Astrocyte (in vitro differentiated cells and primary cell): ENCODE data around the gene RAB11FIP4. TPM values are rescaled to one million over a fixed set of nuclear protein-coding genes. Genes with fewer than 3 reads are reported as not detected.

ENCODE experiments used
- DNase-seq: peaks from one replicate; pipeline ENCODE4 v3.0.0-alpha.2; 2010; ENCODE audit warnings: low read depth
- FAIRE-seq: peaks from 2 replicates; lab custom pipeline; 2011; peaks lifted over from hg19 to GRCh38; lab: Jason Lieb, UNC
- H2AFZ ChIP-seq: 2 replicates; pipeline ENCODE4 v1.6.0; 2012; ENCODE audit warnings: low read depth, low read length, inconsistent platforms
- H3K27ac ChIP-seq: 2 replicates; pipeline ENCODE4 v1.5.1; 2011; ENCODE audit warnings: low read depth, low read length, inconsistent platforms
- H3K27me3 ChIP-seq: 2 replicates; pipeline ENCODE4 v1.6.0; 2011; ENCODE audit warnings: low read length, inconsistent platforms; ENCODE audit not compliant: insufficient read depth
- H3K36me3 ChIP-seq: 2 replicates; pipeline ENCODE4 v1.5.1; 2011; ENCODE audit warnings: low read length, inconsistent platforms; ENCODE audit not compliant: insufficient read depth
- H3K4me1 ChIP-seq: 2 replicates; pipeline ENCODE4 v1.5.1; 2011; ENCODE audit warnings: low read length, inconsistent platforms; ENCODE audit not compliant: insufficient read depth
- H3K4me2 ChIP-seq: 2 replicates; pipeline ENCODE4 v1.6.0; 2012; ENCODE audit warnings: low read length, inconsistent platforms
- H3K4me3 ChIP-seq: 2 replicates; pipeline ENCODE4 v1.5.1; 2011; ENCODE audit warnings: low read depth, mild to moderate bottlenecking, low read length, inconsistent platforms; ENCODE audit not compliant: insufficient read depth
- H3K79me2 ChIP-seq: 2 replicates; pipeline ENCODE4 v1.6.0; 2012; ENCODE audit warnings: mild to moderate bottlenecking, low read length, inconsistent platforms; ENCODE audit not compliant: insufficient read depth
- H3K9ac ChIP-seq: 2 replicates; pipeline ENCODE4 v1.6.0; 2012; ENCODE audit warnings: mild to moderate bottlenecking, low read length, inconsistent platforms
- H3K9me3 ChIP-seq: 2 replicates; pipeline ENCODE4 v1.5.1; 2012; ENCODE audit warnings: low read depth, mild to moderate bottlenecking, low read length, inconsistent platforms; ENCODE audit not compliant: insufficient read depth
- H4K20me1 ChIP-seq: 2 replicates; pipeline ENCODE4 v1.6.0; 2012; ENCODE audit warnings: low read length, inconsistent platforms; ENCODE audit not compliant: insufficient read depth
- H3K27ac Mint-ChIP-seq: one replicate; pipeline ENCODE4 v1.8.0; 2021; ENCODE audit warnings: mild to moderate bottlenecking, mixed read lengths; ENCODE audit not compliant: unreplicated experiment
- H3K27me3 Mint-ChIP-seq: one replicate; pipeline ENCODE4 v1.8.0; 2021; ENCODE audit warnings: low read depth, mixed read lengths; ENCODE audit not compliant: unreplicated experiment
- H3K36me3 Mint-ChIP-seq: one replicate; pipeline ENCODE4 v1.8.0; 2021; ENCODE audit warnings: low read depth, mixed read lengths; ENCODE audit not compliant: unreplicated experiment
- H3K4me1 Mint-ChIP-seq: one replicate; pipeline ENCODE4 v1.8.0; 2021; ENCODE audit warnings: low read depth, mixed read lengths; ENCODE audit not compliant: unreplicated experiment
- H3K4me3 Mint-ChIP-seq: one replicate; pipeline ENCODE4 v1.8.0; 2021; ENCODE audit warnings: mild to moderate bottlenecking, moderate library complexity, mixed read lengths; ENCODE audit not compliant: unreplicated experiment
- H3K9me3 Mint-ChIP-seq: one replicate; pipeline ENCODE4 v1.8.0; 2021; ENCODE audit warnings: mild to moderate bottlenecking, mixed read lengths; ENCODE audit not compliant: unreplicated experiment
- EZH2 ChIP-seq: IDR thresholded peaks from 2 replicates; pipeline ENCODE4 v1.6.1; 2012; ENCODE audit warnings: mild to moderate bottlenecking, low read length, inconsistent platforms; ENCODE audit not compliant: insufficient read depth
- total RNA-seq: library from RNA; stranded (reverse); gene quantifications from 2 replicates; pipeline ENCODE4 v1.2.1, GENCODE V29; 2021
- TF ChIP-seq, protein P1 (sequence below): IDR thresholded peaks from 2 replicates; pipeline ENCODE4 v1.5.1; 2011; ENCODE audit warnings: low read depth, mild to moderate bottlenecking, inconsistent platforms, low read length, moderate library complexity; ENCODE audit not compliant: insufficient read depth

Gene RAB11FIP4
- total RNA-seq, 1 donor from 2014 or later = 4.4 TPM

DNA sequence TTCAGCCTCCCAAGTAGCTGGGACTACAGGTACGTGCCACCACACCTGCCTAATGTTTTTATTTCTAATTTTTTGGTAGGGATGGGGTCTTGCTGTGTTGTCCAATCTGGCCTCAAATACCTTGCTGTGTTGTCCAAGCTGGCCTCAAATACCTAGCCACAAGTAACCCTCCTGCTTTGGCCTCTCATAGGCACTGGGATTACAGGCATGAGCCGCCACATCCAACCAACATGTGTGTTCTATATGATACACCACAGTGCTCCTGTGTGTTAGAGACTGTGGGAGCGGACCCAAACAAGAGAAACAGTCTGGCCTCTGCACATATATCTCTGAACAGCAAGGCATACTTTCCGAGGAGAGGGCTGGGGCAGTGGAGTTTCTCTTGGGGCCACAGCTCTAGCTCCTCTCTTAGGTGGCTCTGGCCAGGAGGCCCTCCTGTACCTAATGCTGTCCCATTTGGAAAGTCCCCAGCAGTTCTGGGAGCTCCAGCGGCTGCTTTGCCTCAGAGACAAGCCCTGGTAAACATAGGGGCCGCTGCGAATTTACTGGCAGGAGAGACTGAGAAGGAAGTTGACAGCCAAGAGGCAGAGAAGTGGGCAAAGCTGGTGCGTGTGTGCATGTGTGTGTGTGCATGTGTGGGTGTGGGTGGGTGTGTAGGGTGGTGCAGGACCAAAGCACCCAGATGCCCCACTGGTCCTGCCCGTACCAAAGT, 95.0 kb downstream of the RAB11FIP4 start:
- Histone ChIP-seq H3K9me3 (no peaks in the 10 kb centered on the region), H3K27me3 (peaks cover 54% of the 10 kb centered on the region), H3K79me2 (no peaks in the 10 kb centered on the region), H3K27ac (no peak overlapping the region), H4K20me1 (peaks cover 3% of the 10 kb centered on the region), H3K4me3 (no peak overlapping the region), H3K36me3 (no peaks in the 10 kb centered on the region), H3K4me2 (no peak overlapping the region), H3K4me1 (peaks cover 6% of the 10 kb centered on the region), H2AFZ (no peak overlapping the region), H3K9ac (no peak overlapping the region)
- H3K4me1 Mint-ChIP-seq = peaks cover 7% of the 10 kb centered on the region
- no peak for DNase-seq
- TF ChIP-seq EZH2 = no peak
- TF ChIP-seq, protein P1, sequence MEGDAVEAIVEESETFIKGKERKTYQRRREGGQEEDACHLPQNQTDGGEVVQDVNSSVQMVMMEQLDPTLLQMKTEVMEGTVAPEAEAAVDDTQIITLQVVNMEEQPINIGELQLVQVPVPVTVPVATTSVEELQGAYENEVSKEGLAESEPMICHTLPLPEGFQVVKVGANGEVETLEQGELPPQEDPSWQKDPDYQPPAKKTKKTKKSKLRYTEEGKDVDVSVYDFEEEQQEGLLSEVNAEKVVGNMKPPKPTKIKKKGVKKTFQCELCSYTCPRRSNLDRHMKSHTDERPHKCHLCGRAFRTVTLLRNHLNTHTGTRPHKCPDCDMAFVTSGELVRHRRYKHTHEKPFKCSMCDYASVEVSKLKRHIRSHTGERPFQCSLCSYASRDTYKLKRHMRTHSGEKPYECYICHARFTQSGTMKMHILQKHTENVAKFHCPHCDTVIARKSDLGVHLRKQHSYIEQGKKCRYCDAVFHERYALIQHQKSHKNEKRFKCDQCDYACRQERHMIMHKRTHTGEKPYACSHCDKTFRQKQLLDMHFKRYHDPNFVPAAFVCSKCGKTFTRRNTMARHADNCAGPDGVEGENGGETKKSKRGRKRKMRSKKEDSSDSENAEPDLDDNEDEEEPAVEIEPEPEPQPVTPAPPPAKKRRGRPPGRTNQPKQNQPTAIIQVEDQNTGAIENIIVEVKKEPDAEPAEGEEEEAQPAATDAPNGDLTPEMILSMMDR = no peak
- no peaks in the 10 kb centered on the region for H3K36me3 Mint-ChIP-seq
- peaks cover 2% of the 10 kb centered on the region for H3K9me3 Mint-ChIP-seq
- peaks cover 61% of the 10 kb centered on the region for H3K27me3 Mint-ChIP-seq
- H3K4me3 Mint-ChIP-seq = peak overlapping the region; percentile 77
- no peak overlapping the region for H3K27ac Mint-ChIP-seq
- no peak for FAIRE-seq

- H3K36me3 Mint-ChIP-seq = no peaks in the 10 kb centered on the region
- no peak for TF ChIP-seq EZH2
- TF ChIP-seq, protein P1 = no peak
- peaks cover 2% of the 10 kb centered on the region for H3K9me3 Mint-ChIP-seq
- no peak overlapping the region for H3K27ac ChIP-seq
- FAIRE-seq (no peak), DNase-seq (no peak)
- no peak overlapping the region for H3K9ac ChIP-seq
- peaks cover 50% of the 10 kb centered on the region for H3K27me3 ChIP-seq
- H3K4me1 ChIP-seq = peaks cover 6% of the 10 kb centered on the region
- peaks cover 62% of the 10 kb centered on the region for H3K27me3 Mint-ChIP-seq
- peak overlapping the region; percentile 51 for H3K27ac Mint-ChIP-seq
- peaks cover 7% of the 10 kb centered on the region for H3K4me1 Mint-ChIP-seq
- H3K36me3 ChIP-seq = no peaks in the 10 kb centered on the region
- peak overlapping the region; percentile 80 for H3K4me2 ChIP-seq
- H4K20me1 ChIP-seq = peaks cover 3% of the 10 kb centered on the region
- H3K4me3 Mint-ChIP-seq = peak overlapping the region; percentile 77
- H3K79me2 ChIP-seq = no peaks in the 10 kb centered on the region
- no peaks in the 10 kb centered on the region for H3K9me3 ChIP-seq
- H2AFZ ChIP-seq = peak overlapping the region; percentile 52
- no peak overlapping the region for H3K4me3 ChIP-seq
Observed at GRCh38 chr17:31487063-31487647, 95.7 kb downstream of the RAB11FIP4 start.
